PC-3 (cell line): ENCODE measurements around the gene UEVLD. TPM values are rescaled to one million over a fixed set of nuclear protein-coding genes. Genes with fewer than 3 reads are reported as not detected.

Source experiments
- ATAC-seq: fragments of 200-7000 bp; cut with Tn5 transposase; 2 replicates; pipeline ENCODE4 v1.9.1; 2020; ENCODE audit warnings: mild to moderate bottlenecking, moderate library complexity
- BruUV-seq: library from RNA; stranded (reverse); fragments of 400-500 nt; replicated peaks from 2 replicates; lab custom pipeline; 2021; lab: Mats Ljungman, UMichigan
- CTCF ChIA-PET: fragments of 300-600 bp; sonication (Branson Sonifier 250); formaldehyde crosslinking; loops from one replicate; lab custom pipeline; 2022; ENCODE audit warnings: antibody characterized with exemption; lab: Charles Lee
- POLR2A ChIA-PET: fragments of 300-600 bp; sonication (Branson Sonifier 250); formaldehyde crosslinking; loops from one replicate; lab custom pipeline; 2022; ENCODE audit warnings: antibody characterized with exemption; ENCODE audit not compliant: unreplicated experiment; lab: Charles Lee
- DNase-seq: peaks from one replicate; pipeline ENCODE4 v3.0.0-alpha.2; 2015
- H2AFZ ChIP-seq: fragments of 300-600 bp; sonication (generic); 2 replicates; pipeline ENCODE4 v1.6.0; 2016; ENCODE audit warnings: antibody characterized with exemption, low read length
- H3F3A ChIP-seq: fragments of 300-600 bp; sonication (generic); one replicate; pipeline ENCODE4 v1.6.0; 2017; ENCODE audit warnings: antibody characterized with exemption, low read length, control low read depth, mild to moderate bottlenecking; ENCODE audit not compliant: unreplicated experiment
- H3K27ac ChIP-seq: fragments of 300-600 bp; sonication (generic); 2 replicates; pipeline ENCODE4 v1.5.1; 2016; ENCODE audit warnings: mild to moderate bottlenecking, low read length
- H3K27me3 ChIP-seq: fragments of 300-600 bp; sonication (generic); 2 replicates; pipeline ENCODE4 v1.6.1; 2016; ENCODE audit warnings: low read length, mixed read lengths
- H3K36me3 ChIP-seq: fragments of 300-600 bp; sonication (generic); 2 replicates; pipeline ENCODE4 v1.6.1; 2016; ENCODE audit warnings: low read depth, mixed run types, low read length, mixed read lengths
- H3K4me1 ChIP-seq: fragments of 300-600 bp; sonication (generic); 2 replicates; pipeline ENCODE4 v1.5.1; 2016; ENCODE audit warnings: low read length; ENCODE audit not compliant: insufficient read depth
- H3K4me2 ChIP-seq: fragments of 300-600 bp; sonication (generic); 2 replicates; pipeline ENCODE4 v1.6.0; 2016; ENCODE audit warnings: low read length
- H3K4me3 ChIP-seq: fragments of 300-600 bp; sonication (generic); 2 replicates; pipeline ENCODE4 v1.5.1; 2016; ENCODE audit warnings: mild to moderate bottlenecking, low read length, mixed read lengths
- H3K79me2 ChIP-seq: fragments of 300-600 bp; sonication (generic); 2 replicates; pipeline ENCODE4 v1.6.1; 2017; ENCODE audit warnings: low read length, mixed read lengths
- H3K9ac ChIP-seq: fragments of 300-600 bp; sonication (generic); 2 replicates; pipeline ENCODE4 v1.6.0; 2016; ENCODE audit warnings: mild to moderate bottlenecking, low read length
- H3K9me2 ChIP-seq: fragments of 300-600 bp; sonication (generic); replicated peaks from 2 replicates; pipeline ENCODE4 v1.6.1; 2016; ENCODE audit warnings: mixed run types, low read length, mixed read lengths
- H3K9me3 ChIP-seq: fragments of 300-600 bp; sonication (generic); 2 replicates; pipeline ENCODE4 v1.6.1; 2016; ENCODE audit warnings: low read length, mixed read lengths
- H4K20me1 ChIP-seq: fragments of 300-600 bp; sonication (generic); 2 replicates; pipeline ENCODE4 v1.6.1; 2016; ENCODE audit warnings: low read length, mixed read lengths
- EZH2 ChIP-seq: fragments of 300-600 bp; sonication (generic); IDR thresholded peaks from one replicate; pipeline ENCODE4 v1.6.1; 2017; ENCODE audit warnings: antibody characterized with exemption, mild to moderate bottlenecking, low read length; ENCODE audit not compliant: unreplicated experiment
- EZH2phosphoT487 ChIP-seq: fragments of 300-600 bp; sonication (generic); IDR thresholded peaks from 2 replicates; pipeline ENCODE4 v1.6.1; 2018; ENCODE audit warnings: mild to moderate bottlenecking, antibody characterized with exemption, low read length, borderline replicate concordance
- intact Hi-C: fragments of 100-400 bp; cut with micrococcal nuclease; formaldehyde crosslinking; loops from 2 replicates; pipeline ENCODE4 v1.9.0; 2023
- total RNA-seq: library from RNA; depleted of rRNA; stranded (reverse); fragments of >200 nt; gene quantifications from 2 replicates; pipeline ENCODE4 v1.2.3, GENCODE V29; 2014; rRNA removed
- TF ChIP-seq, protein P1 (sequence below): fragments of 300-600 bp; sonication (generic); conservative IDR thresholded peaks from 2 replicates; pipeline ENCODE4 v1.5.1; 2017; ENCODE audit warnings: antibody characterized with exemption, low read depth, mild to moderate bottlenecking, low read length

The UEVLD gene
- total RNA-seq, 1 experiment from 2014 or later, result 22.2 TPM

DNA sequence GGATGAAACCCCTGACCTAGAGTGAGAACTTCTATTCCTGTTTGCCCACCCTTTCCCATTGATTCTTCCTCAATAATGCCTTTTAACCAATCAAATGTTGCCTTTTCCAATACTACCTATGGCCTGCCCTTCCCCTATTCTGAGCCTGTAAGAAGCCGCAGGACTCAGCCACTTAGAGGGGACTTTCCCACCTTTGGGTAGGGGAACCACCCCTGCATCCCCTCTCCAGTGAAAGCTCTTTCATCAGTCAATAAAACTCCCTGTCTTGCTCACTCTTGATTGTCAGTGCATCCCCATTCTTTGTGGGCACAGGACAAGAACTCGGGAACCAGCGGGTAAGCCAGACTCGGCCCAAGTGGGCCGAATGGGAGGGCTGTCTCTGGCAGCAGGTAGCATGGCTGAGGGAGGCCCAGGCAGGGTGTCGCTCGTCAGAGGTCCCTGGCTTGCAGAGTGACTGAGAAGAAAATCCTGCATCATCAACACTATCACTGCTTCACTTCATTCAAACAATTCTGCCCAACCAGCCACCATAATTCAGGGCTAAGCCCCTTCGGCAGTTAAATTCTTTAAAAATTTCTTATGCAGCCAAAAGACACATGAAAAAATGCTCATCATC, 102.5 kb downstream of the UEVLD start:
- H3K9ac ChIP-seq, result no peak overlapping the region
- H3K79me2 ChIP-seq, result no peaks in the 10 kb centered on the region
- peaks cover 19% of the 10 kb centered on the region for H3K4me1 ChIP-seq
- no peaks in the 10 kb centered on the region for H3K27me3 ChIP-seq
- no peak overlapping the region for H3K4me2 ChIP-seq
- no peaks in the 10 kb centered on the region for H3K9me3 ChIP-seq
- H3K4me3 ChIP-seq, result no peak overlapping the region
- TF ChIP-seq EZH2phosphoT487 (no peak), EZH2 (no peak)
- TF ChIP-seq, protein P1, sequence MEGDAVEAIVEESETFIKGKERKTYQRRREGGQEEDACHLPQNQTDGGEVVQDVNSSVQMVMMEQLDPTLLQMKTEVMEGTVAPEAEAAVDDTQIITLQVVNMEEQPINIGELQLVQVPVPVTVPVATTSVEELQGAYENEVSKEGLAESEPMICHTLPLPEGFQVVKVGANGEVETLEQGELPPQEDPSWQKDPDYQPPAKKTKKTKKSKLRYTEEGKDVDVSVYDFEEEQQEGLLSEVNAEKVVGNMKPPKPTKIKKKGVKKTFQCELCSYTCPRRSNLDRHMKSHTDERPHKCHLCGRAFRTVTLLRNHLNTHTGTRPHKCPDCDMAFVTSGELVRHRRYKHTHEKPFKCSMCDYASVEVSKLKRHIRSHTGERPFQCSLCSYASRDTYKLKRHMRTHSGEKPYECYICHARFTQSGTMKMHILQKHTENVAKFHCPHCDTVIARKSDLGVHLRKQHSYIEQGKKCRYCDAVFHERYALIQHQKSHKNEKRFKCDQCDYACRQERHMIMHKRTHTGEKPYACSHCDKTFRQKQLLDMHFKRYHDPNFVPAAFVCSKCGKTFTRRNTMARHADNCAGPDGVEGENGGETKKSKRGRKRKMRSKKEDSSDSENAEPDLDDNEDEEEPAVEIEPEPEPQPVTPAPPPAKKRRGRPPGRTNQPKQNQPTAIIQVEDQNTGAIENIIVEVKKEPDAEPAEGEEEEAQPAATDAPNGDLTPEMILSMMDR, result no peak
- no TSS peak for BruUV-seq
- H3K27ac ChIP-seq, result no peak overlapping the region
- H4K20me1 ChIP-seq, result no peaks in the 10 kb centered on the region
- H3F3A ChIP-seq, result no peaks in the 10 kb centered on the region
- DNase-seq (no peak), ATAC-seq (no peak)
- ChIA-PET CTCF (no interaction called here), POLR2A (no interaction called here)
- peaks cover 23% of the 10 kb centered on the region for H3K36me3 ChIP-seq
- H2AFZ ChIP-seq, result no peak overlapping the region
- intact Hi-C loops, result no loop called here
- H3K9me2 ChIP-seq, result no peaks in the 10 kb centered on the region

Other genes starting within 250 kb of the UEVLD start
- gene LDHA, start 194.2 kb downstream of the UEVLD start, total RNA-seq, result 1,402 and 1,441 TPM in 2 replicates
- 0.15 TPM in 1 of 2 replicates, not detected in the other for gene LDHC, start 176.4 kb downstream of the UEVLD start, total RNA-seq
- not detected in 2 replicates for gene LDHAL6A, start 132.9 kb downstream of the UEVLD start, total RNA-seq
- 42.2 and 46.9 TPM in 2 replicates for gene TSG101, start 61.8 kb downstream of the UEVLD start, total RNA-seq
- gene MISFA, start 11.1 kb upstream of the UEVLD start, total RNA-seq, result 0.36 TPM in 1 of 2 replicates, not detected in the other
- 15.6 and 16.6 TPM in 2 replicates for gene SPTY2D1, start 45.6 kb upstream of the UEVLD start, total RNA-seq
- gene TMEM86A, start 110.0 kb upstream of the UEVLD start, total RNA-seq, result 1.6 and 2.9 TPM in 2 replicates
- 0.12 TPM in 1 of 2 replicates, not detected in the other for gene IGSF22, start 137.5 kb upstream of the UEVLD start, total RNA-seq
- 0.95 and 2.8 TPM in 2 replicates for gene PTPN5, start 203.1 kb upstream of the UEVLD start, total RNA-seq